IMR-90 (cell line): ENCODE measurements around the gene RIC3. TPM values are rescaled to one million over a fixed set of nuclear protein-coding genes. Genes with fewer than 3 reads are reported as not detected.

Experiments used
- ATAC-seq: fragments of 200-7000 bp; cut with Tn5 transposase; 2 replicates; pipeline ENCODE4 v1.9.1; 2020; ENCODE audit warnings: low read depth, mild to moderate bottlenecking, moderate library complexity
- BruUV-seq: library from RNA; stranded (reverse); fragments of 400-500 nt; replicated peaks from 2 replicates; lab custom pipeline; 2021; lab: Mats Ljungman, UMichigan
- CTCF ChIA-PET: fragments of 300-600 bp; formaldehyde crosslinking; extraction: SDS; loops from one replicate; lab custom pipeline; 2021; ENCODE audit warnings: antibody characterized with exemption; lab: Yijun Ruan, JAX
- POLR2A ChIA-PET: fragments of 300-600 bp; sonication (Branson Sonifier 250); formaldehyde crosslinking; loops from one replicate; lab custom pipeline; 2022; ENCODE audit warnings: antibody characterized with exemption; ENCODE audit not compliant: unreplicated experiment; lab: Charles Lee
- DNase-seq: peaks from one replicate; pipeline ENCODE4 v3.0.0; 2013
- H2AFZ ChIP-seq: replicated peaks from 2 replicates; pipeline ENCODE3; 2013; ENCODE audit warnings: low read length, mild to moderate bottlenecking; ENCODE audit not compliant: poor library complexity
- H2AK5ac ChIP-seq: 2 replicates; pipeline ENCODE4 v1.6.1; 2013; ENCODE audit warnings: low read depth, low read length, inconsistent platforms
- H2AK9ac ChIP-seq: replicated peaks from 2 replicates; pipeline ENCODE3; 2013; ENCODE audit warnings: mild to moderate bottlenecking, low read depth, low read length, moderate library complexity; ENCODE audit not compliant: poor library complexity
- H2BK120ac ChIP-seq: 2 replicates; pipeline ENCODE4 v1.6.1; 2013; ENCODE audit warnings: low read depth, low read length, inconsistent platforms
- H2BK15ac ChIP-seq: 3 replicates; pipeline ENCODE4 v1.6.1; 2013; ENCODE audit warnings: low read depth, low read length, inconsistent platforms
- H2BK20ac ChIP-seq: 2 replicates; pipeline ENCODE4 v1.6.1; 2013; ENCODE audit warnings: low read depth, mild to moderate bottlenecking, inconsistent platforms, low read length, moderate library complexity
- H2BK5ac ChIP-seq: 2 replicates; pipeline ENCODE4 v1.6.1; 2013; ENCODE audit warnings: mild to moderate bottlenecking, low read depth, low read length, inconsistent platforms; ENCODE audit not compliant: poor library complexity, severe bottlenecking
- H3K14ac ChIP-seq: replicated peaks from 2 replicates; pipeline ENCODE4 v1.6.1; 2013; ENCODE audit warnings: low read depth, low read length, inconsistent platforms
- H3K18ac ChIP-seq: 2 replicates; pipeline ENCODE4 v1.6.1; 2013; ENCODE audit warnings: low read depth, low read length, control low read depth
- H3K23ac ChIP-seq: 2 replicates; pipeline ENCODE4 v1.6.1; 2013; ENCODE audit warnings: low read depth, low read length, inconsistent platforms
- H3K27ac ChIP-seq: 2 replicates; pipeline ENCODE4 v1.5.1; 2013; ENCODE audit warnings: mild to moderate bottlenecking, control low read depth, low read length; ENCODE audit not compliant: insufficient read depth
- H3K27me3 ChIP-seq: 2 replicates; pipeline ENCODE4 v1.6.1; 2013; ENCODE audit warnings: low read length; ENCODE audit not compliant: control insufficient read depth, insufficient read depth
- H3K36me3 ChIP-seq: 2 replicates; pipeline ENCODE4 v1.6.1; 2013; ENCODE audit warnings: low read length, mixed read lengths; ENCODE audit not compliant: control insufficient read depth, insufficient read depth
- H3K4ac ChIP-seq: 2 replicates; pipeline ENCODE4 v1.6.1; 2013; ENCODE audit warnings: low read depth, low read length, inconsistent platforms
- H3K4me1 ChIP-seq: 2 replicates; pipeline ENCODE4 v1.6.1; 2013; ENCODE audit warnings: low read length, mixed read lengths; ENCODE audit not compliant: control insufficient read depth, insufficient read depth
- H3K4me2 ChIP-seq: 2 replicates; pipeline ENCODE4 v1.6.1; 2013; ENCODE audit warnings: low read depth, mild to moderate bottlenecking, control low read depth, low read length, moderate library complexity
- H3K4me3 ChIP-seq: 2 replicates; pipeline ENCODE4 v1.5.1; 2013; ENCODE audit warnings: low read depth, mild to moderate bottlenecking, control low read depth, low read length, moderate library complexity; ENCODE audit not compliant: insufficient read depth
- H3K56ac ChIP-seq: 2 replicates; pipeline ENCODE4 v1.6.1; 2013; ENCODE audit warnings: low read length, inconsistent platforms; ENCODE audit not compliant: insufficient read depth; ENCODE audit errors: extremely low read depth
- H3K79me1 ChIP-seq, 2 experiments: 2 replicates each; pipeline ENCODE4 v1.6.1; 2013; ENCODE audit warnings: low read length in 2 of 2, inconsistent platforms in 1 of 2, low read depth in 1 of 2
- H3K9ac ChIP-seq: 2 replicates; pipeline ENCODE4 v1.6.1; 2013; ENCODE audit warnings: low read depth, low read length, control low read depth
- H3K9me1 ChIP-seq: 2 replicates; pipeline ENCODE4 v1.6.1; 2013; ENCODE audit warnings: low read length, inconsistent platforms; ENCODE audit not compliant: insufficient read depth
- H3K9me3 ChIP-seq: 2 replicates; pipeline ENCODE4 v1.6.1; 2013; ENCODE audit warnings: low read length; ENCODE audit not compliant: control insufficient read depth, insufficient read depth
- H4K20me1 ChIP-seq: 2 replicates; pipeline ENCODE4 v1.6.1; 2013; ENCODE audit warnings: low read length, inconsistent platforms; ENCODE audit not compliant: insufficient read depth
- H4K5ac ChIP-seq: 2 replicates; pipeline ENCODE4 v1.6.1; 2013; ENCODE audit warnings: mild to moderate bottlenecking, low read depth, low read length, control low read depth
- H4K8ac ChIP-seq, 2 experiments: 2 replicates each; pipeline ENCODE4 v1.6.1; 2013; ENCODE audit warnings: low read depth in 2 of 2, low read length in 2 of 2, control low read depth in 1 of 2, inconsistent platforms in 1 of 2
- H4K91ac ChIP-seq: 2 replicates; pipeline ENCODE4 v1.6.1; 2013; ENCODE audit warnings: low read depth, low read length, inconsistent platforms; ENCODE audit not compliant: insufficient read depth
- CEBPB ChIP-seq: IDR thresholded peaks from 2 replicates; pipeline ENCODE4 v1.6.1; 2012; ENCODE audit warnings: low read depth, low read length, improper control_type of control experiment
- MAFK ChIP-seq: IDR thresholded peaks from 2 replicates; pipeline ENCODE4 v1.6.1; 2012; ENCODE audit warnings: low read depth, low read length, improper control_type of control experiment
- MXI1 ChIP-seq: IDR thresholded peaks from 2 replicates; pipeline ENCODE4 v1.6.1; 2012; ENCODE audit warnings: low read depth, mild to moderate bottlenecking, low read length, moderate library complexity, borderline replicate concordance
- NFE2L2 ChIP-seq: fragments of 150-350 bp; IDR thresholded peaks from 2 replicates; pipeline ENCODE4 v1.6.1; 2016; ENCODE audit warnings: low read depth, mild to moderate bottlenecking, low read length
- RAD21 ChIP-seq: IDR thresholded peaks from 2 replicates; pipeline ENCODE4 v1.6.1; 2012; ENCODE audit warnings: low read length, improper control_type of control experiment
- WGBS, 2 experiments: methylation state at CpG; one replicate each; pipeline versions ENCODE4 v1.1.5 to v1.1.7; 2013; ENCODE audit warnings: missing lambda C conversion rate in 2 of 2; ENCODE audit not compliant: insufficient read length in 1 of 2; ENCODE audit errors: extremely low coverage in 2 of 2; 5-methylcytosine and 5-hydroxymethylcytosine counted together
- dilution Hi-C: fragments of 300-500 bp; cut with HindIII; formaldehyde crosslinking; loops from one replicate; pipeline ENCODE4 v1.14.3; 2018; ENCODE audit warnings: low sequenced_read_pairs; ENCODE audit not compliant: unreplicated experiment
- in situ Hi-C: fragments of 300-500 bp; cut with MboI; formaldehyde crosslinking; loops from 3 replicates; pipeline ENCODE4 v1.14.3; 2019; ENCODE audit warnings: low sequenced_read_pairs, inconsistent platforms, mixed read lengths
- intact Hi-C: fragments of 100-400 bp; cut with micrococcal nuclease; formaldehyde crosslinking; loops from 2 replicates; pipeline ENCODE4 v1.10.0; 2022
- polyA plus RNA-seq, 3 experiments: library from polyadenylated mRNA; depleted of rRNA; stranded (reverse); fragments of >200 nt; gene quantifications; 2 replicates each; pipeline ENCODE4 v1.2.3, GENCODE V29; 2012; ENCODE audit warnings: low replicate concordance in 1 of 3
- total RNA-seq: library from RNA; depleted of rRNA; stranded (reverse); fragments of >200 nt; gene quantifications from 2 replicates; pipeline ENCODE4 v1.2.3, GENCODE V29; 2012

Gene RIC3
- total and polyA plus RNA-seq, 2 of the 4 experiments (the other 2 are of a cell fraction), result not detected

GRCh38 chr11:8089791-8090510, 78.9 kb downstream of the RIC3 start:
- Histone ChIP-seq H3K27ac (no peak overlapping the region), H3K27me3 (no peaks in the 10 kb centered on the region), H3K18ac (no peak overlapping the region), H2BK5ac (no peak overlapping the region), H4K8ac (no peak overlapping the region), H3K56ac (no peak overlapping the region), H3K79me1 (peaks cover 6 to 11% of the 10 kb centered on the region in 2 experiments; a peak in 2 of 4 replicates), H3K4me3 (no peak overlapping the region), H2BK20ac (no peak overlapping the region), H3K14ac (no peak overlapping the region), H2AK5ac (no peak overlapping the region), H3K9me3 (no peaks in the 10 kb centered on the region), H3K9ac (no peak overlapping the region), H3K23ac (no peak overlapping the region), H2BK15ac (no peak overlapping the region), H2AFZ (no peak overlapping the region), H3K4ac (no peak overlapping the region), H2BK120ac (no peak overlapping the region), H3K36me3 (peaks cover 8% of the 10 kb centered on the region; the same call in 1 of the 2 replicates), H4K20me1 (peaks cover 31% of the 10 kb centered on the region; the same call in 1 of the 2 replicates), H3K4me2 (no peak overlapping the region), H3K9me1 (no peaks in the 10 kb centered on the region), H3K4me1 (peaks cover 3% of the 10 kb centered on the region; the same call in 1 of the 2 replicates), H2AK9ac (no peak overlapping the region), H4K91ac (no peak overlapping the region), H4K5ac (no peak overlapping the region)
- intact Hi-C loops, result loop anchor here (10.0 kb wide), 1 partner anchor 415 kb away; the partner anchor contains the start of gene CYB5R2
- dilution Hi-C loops, result no loop called here
- no peak for DNase-seq
- CTCF ChIA-PET, result interaction anchor here (0.9 to 5.3 kb wide), 5 partner anchors 8 to 83 kb away, joined by 3 to 30 read pairs (median 7); no protein-coding TSS in a partner anchor
- ATAC-seq, result no peak
- no peak for TF ChIP-seq RAD21
- TF ChIP-seq MXI1, result no peak
- no peak for TF ChIP-seq NFE2L2
- TF ChIP-seq MAFK, result no peak
- TF ChIP-seq CEBPB, result no peak
- WGBS, 2 experiments, result 96% methylated on average over 10 of the region's 17 CpGs; no CpG with 5 or more reads in 1 of the 2 experiments
- in situ Hi-C loops, result loop anchor here (10.0 to 25.0 kb wide), 3 partner anchors 55 to 403 kb away; no protein-coding TSS in a partner anchor
- POLR2A ChIA-PET, result no interaction called here
- no TSS peak for BruUV-seq
